Epithelial cell of proximal tubule (primary cell): ENCODE measurements around the gene GLDC. TPM values are rescaled to one million over a fixed set of nuclear protein-coding genes. Genes with fewer than 3 reads are reported as not detected.

Experiments
- DNase-seq: peaks from one replicate; pipeline ENCODE4 v3.0.0-alpha.2; 2011; ENCODE audit warnings: low read depth
- H3K4me3 ChIP-seq: 2 replicates; pipeline ENCODE4 v1.5.1; 2011; ENCODE audit warnings: low read depth, mild to moderate bottlenecking, low read length
- CTCF ChIP-seq: conservative IDR thresholded peaks from 2 replicates; pipeline ENCODE4 v1.5.1; 2012; ENCODE audit warnings: low read depth, mild to moderate bottlenecking, low read length
- total RNA-seq: library from RNA; depleted of rRNA; stranded (reverse); fragments of >200 nt; gene quantifications from 2 replicates; pipeline ENCODE4 v1.2.3, GENCODE V29; 2015

Gene GLDC
- total RNA-seq, 1 donor from 2014 or later, result 58.2 TPM

DNA sequence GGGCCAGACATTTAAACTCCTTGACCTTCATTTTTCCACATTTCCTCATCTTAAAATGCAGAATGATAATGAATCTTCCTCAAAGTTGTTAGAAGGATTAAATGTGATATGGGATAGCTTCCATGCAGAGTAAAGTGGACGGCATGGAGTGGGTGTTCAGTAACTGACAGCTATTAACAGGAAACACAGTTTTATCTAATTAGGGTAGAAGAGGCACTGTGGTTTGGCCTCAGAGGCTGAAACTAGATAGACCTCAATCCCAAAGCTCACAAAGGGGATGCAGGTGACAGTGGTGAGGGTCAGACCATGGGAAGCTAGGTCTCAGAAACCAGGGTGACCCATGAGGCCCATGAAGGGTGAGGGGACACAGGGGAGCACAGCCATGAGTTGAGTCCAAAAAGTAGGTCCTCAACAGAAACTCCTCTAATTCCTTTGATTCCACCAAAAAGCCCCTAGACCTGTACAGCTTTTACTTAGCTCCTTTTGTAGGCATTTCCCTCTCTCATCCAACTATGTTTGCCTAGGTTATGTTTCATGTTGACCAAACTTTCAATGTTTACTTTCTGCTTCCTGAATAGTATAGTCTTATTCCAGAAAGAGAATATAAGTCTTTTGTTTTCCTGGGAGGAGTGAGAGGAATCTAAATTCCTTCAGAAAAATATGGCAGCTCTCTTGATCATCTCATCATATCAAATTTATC lies 27.9 kb upstream of the GLDC start:
- H3K4me3 ChIP-seq, result no peak overlapping the region
- no peak for DNase-seq
- TF ChIP-seq CTCF, result no peak

DNA sequence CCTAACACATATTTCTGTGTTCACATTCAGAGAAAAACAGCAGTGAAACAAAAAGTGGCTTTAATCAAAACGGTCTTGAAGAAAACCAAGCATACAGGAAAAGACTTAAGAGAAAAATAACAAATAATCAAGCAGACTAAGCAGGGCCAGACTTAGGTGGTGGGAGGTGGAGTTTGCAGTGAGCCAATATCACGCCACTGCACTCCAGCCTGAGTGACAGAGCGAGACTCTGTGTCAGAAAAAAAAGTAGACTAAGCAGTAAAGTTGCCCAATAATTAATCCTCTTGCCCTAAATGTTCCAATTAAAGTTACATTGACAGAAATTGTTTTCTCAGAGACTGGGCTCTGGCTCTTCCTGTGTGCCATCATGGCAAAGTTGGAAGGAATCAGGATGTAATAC lies 26.6 kb upstream of the GLDC start:
- no peak for TF ChIP-seq CTCF
- H3K4me3 ChIP-seq, result no peak overlapping the region
- DNase-seq, result no peak

- no peak overlapping the region for H3K4me3 ChIP-seq
- no peak for TF ChIP-seq CTCF
- DNase-seq, result no peak
Observed at GRCh38 chr9:6671416-6671815, 25.9 kb upstream of the GLDC start.

DNA sequence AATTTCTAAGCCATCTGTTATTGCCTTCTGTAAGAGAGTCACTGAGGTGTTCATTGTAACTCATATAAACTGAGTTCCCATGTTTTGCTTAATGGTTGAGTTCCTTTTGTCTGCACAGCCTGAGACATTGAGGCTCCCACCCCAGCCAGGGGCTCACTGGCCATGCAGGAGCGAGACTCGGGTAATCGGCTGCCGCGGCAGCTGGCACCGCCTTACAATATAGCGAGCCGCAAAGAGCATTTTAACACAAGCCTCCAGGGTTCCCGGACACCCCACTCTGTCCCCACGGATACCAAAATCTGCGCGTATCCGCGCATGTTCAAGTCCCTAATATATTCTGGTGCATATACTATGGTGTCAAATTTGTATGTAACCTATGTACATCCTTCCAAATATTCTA lies 24.4 kb upstream of the GLDC start:
- no peak for TF ChIP-seq CTCF
- no peak for DNase-seq

DNA sequence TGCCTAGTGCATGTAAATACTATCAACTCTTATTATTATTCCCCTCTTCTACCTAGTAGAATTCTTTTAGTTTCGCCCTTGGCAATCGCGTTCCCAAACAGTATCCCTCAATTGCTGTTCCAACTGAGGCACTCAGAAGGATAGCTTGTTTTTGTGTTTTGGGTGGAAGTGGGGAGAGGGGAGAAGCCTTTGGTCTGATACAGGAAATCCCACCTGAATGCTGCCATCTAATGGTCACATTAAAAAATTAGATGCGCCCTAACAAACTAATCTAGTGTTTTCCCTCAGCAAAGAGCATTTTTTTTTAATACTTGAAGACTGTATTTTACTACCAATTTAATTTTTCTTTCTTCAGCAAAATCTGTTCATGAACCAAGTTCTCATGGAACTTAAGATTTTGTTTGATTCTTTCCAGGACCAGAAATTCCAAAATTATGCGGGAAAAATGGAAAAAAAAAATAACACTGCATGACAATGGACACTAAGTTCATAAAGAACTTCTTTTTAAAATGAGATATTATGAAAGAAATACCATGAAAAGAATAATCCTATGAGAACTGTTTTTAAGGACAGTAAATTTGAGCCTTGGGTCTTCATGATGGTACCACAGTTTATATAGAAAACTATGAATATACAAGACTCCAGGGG lies 22.2 kb upstream of the GLDC start:
- no peak overlapping the region for H3K4me3 ChIP-seq
- no peak for DNase-seq
- peak; percentile 68 for TF ChIP-seq CTCF

More for the DNA sequence above, 24.4 kb upstream of the GLDC start:
- no peak overlapping the region for H3K4me3 ChIP-seq

- no peak for TF ChIP-seq CTCF
- H3K4me3 ChIP-seq, result no peak overlapping the region
- no peak for DNase-seq
Observed at GRCh38 chr9:6667080-6667479, 21.6 kb upstream of the GLDC start.

DNA sequence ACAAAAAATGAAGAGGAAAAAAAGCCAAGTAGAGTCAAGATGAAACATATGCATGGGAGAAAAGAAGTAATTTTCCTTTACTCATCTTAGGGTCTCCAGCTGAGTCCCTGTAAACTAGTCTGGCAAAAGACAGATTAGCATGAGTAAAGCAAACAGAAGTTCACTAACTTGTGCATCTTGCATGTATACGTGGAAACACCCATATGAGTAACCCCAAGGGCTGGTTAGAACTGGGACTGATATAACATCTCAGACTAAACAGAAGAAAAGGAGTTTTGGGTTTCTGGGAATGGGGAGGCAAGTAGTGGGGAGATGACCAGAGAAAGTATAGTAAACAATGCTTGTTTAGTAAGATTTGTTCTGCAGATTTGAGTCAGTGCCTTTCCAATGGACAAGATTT lies 20.1 kb upstream of the GLDC start:
- no peak overlapping the region for H3K4me3 ChIP-seq
- no peak for TF ChIP-seq CTCF
- DNase-seq, result no peak
